ENCODE results near the gene ADPGK.
"Not testable (repeated sequence)": the region's sequence is repeated elsewhere in the genome, so short reads cannot be mapped to it uniquely, and the experiment has no call there.

The ADPGK gene

DNA sequence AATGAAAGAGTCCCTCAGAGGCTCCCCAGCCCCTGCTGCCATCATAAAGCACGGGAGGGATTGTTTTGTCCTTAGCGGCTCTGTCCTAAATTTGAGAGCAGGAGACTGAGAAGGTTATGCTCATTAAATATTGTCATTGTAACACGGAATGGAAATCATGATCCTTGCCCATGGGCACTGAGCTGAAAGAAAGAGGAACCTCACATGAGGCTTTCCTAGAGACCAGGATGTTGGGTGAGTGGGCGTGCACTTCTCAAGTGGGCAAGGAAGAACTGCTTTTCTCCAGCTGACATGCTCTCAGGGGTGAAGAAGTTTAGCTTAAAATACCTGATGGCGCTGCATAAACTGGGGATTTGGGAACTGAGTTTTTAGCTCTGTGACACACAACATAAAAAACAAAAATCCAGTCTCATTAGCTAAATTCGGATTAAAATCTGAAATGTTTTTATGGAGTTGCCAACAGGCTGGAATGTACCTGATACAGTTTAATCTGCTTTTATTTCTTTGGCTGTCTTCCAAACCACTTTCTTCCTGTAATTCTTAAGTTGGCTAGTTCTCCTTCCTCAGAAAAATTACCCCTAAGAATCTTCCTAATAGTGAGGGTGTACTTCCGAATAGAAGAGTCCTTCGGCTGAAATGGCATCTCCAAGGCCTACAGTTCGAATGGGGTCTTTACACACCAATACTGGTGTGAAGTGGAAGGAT, 31.7 kb downstream of the ADPGK start:
- no peak for DNase-seq (ENCODE audit: low read depth, low spot score)

DNA sequence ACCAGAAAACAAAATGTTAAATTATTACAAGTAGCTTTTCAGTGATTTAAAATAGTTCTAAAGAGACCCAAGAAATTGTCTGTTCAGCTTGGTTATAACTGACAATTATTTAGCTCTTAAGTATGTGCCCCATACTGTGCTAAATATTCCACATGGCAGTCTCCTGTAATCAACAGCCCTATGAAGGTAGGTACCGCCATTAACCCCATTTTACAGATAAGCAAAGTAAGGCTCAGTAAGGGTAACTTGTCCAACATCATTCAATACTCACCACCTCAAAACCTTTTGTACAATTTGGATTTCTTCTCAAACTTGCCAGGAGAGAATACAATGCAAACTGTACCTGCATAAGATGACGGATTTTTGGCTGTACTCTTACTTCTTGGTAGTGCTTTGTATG, 33.9 kb downstream of the ADPGK start:
- DNase-seq (ENCODE audit: low read depth, low spot score), result no peak

DNA sequence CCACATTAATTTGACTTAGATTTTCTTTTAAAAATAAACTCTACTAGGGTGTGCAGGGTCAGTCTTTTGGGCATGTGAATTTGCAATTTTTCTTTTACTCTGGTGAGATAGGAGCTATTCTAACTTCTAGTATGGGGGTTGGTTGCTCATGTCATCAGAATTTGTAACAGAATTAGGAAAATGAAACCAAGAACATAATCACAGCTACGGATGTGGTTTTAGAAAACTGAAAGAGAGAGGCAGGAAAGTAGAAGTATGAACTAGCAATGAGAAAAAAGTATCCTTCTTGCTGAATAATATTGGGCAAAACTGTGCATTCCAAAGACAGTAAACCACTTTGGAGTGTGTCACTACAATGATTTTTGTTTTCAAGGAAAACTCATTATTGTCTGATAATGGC, 43.3 kb downstream of the ADPGK start:
- DNase-seq (ENCODE audit: low read depth, low spot score), result no peak

DNA sequence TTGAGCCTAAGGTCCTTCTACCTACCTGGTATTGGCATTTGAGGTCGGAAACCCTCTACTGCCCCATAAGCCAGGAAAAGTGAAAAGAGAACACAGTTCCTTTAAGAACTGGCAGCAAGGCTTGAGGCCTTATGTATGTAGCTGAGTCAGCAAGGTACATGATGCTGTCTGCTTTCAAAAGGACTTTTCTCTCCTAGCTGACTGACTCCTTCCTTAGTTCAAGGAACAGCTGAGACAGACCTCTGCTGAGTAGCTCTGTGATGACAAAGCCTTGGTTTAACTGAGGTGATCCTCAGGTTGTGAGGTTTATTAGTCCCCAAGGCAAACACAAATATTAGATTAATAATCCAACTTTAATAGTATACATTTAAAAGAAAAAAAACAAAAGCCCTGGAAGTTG, 45.8 kb downstream of the ADPGK start:
- DNase-seq (ENCODE audit: low read depth, low spot score), result no peak

DNA sequence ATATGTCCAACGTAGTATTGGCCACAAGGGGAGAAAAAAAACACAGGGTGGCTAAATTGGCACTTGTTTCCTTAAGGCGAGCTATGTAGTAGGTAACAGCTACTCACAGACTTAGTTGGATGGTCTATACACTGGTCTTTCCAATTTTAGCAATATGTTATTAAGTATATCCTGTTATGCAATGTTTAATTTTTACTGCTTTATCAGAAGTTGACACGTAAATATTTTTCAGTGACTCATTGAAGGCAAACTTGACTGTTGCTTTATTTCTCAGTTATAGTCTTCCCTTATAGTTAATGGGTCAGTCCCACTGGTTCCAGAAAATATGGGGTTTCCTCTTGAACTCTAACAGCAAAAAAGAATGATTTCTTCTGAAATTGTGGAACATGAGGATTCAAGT, 46.5 kb downstream of the ADPGK start:
- DNase-seq (ENCODE audit: low read depth, low spot score), result no peak

DNA sequence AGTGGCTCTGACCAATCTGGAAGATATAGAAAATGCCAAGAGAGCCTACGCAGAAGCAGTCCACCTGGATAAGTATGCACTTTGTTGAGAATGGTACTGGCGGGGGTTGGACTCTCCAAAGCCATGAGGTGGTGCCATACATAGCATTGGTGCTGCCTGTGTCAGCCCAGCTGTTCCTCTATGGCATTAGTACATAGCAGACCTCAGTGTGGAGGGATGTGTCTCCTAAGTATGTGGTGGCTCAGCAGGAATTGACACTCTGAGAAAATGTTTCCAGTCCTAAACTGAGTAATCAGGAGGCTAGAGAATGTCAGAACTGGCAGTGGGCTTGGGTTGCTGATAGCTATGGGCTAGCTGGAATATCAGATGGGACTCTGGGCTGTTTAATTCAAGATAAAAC, 48.4 kb downstream of the ADPGK start:
- no peak for DNase-seq (ENCODE audit: low read depth, low spot score)

DNA sequence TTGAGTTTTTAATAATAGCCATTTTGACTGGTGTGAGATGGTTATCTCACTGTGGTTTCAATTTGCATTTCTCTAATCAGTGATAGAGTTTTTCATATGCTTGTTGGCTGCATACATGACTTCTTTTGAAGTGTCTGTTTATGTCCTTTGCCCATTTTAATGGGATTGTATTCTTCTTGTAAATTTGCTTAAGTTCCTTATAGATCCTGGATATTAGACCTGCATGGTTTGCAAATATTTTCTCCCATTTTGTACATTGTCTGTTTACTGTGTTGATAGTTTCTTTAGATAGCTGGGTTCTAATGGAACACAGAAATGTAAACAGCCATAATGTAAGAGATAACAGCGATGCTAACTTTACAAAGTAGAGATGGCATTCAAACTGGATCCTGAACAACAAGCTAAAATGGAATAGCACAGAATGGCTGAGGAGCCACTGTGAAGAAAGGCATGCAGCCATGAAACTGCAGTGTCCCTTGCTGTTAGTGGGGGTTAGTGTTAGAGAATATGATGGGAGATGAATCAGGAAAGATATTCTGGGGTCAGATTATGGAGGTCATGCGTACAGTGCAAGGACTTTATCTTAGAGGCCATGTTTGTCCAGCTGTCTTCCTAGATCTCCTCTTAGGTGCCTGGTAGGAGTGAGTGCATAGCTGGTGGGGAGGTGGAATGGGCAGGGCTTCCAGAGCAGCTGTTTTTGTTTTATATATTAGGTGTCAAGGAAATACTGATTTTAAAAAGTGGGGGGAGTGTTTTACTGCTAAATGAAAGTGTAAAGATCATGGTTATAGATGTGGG, 49.4 kb downstream of the ADPGK start:
- DNase-seq (ENCODE audit: low read depth, low spot score), result no peak

DNA sequence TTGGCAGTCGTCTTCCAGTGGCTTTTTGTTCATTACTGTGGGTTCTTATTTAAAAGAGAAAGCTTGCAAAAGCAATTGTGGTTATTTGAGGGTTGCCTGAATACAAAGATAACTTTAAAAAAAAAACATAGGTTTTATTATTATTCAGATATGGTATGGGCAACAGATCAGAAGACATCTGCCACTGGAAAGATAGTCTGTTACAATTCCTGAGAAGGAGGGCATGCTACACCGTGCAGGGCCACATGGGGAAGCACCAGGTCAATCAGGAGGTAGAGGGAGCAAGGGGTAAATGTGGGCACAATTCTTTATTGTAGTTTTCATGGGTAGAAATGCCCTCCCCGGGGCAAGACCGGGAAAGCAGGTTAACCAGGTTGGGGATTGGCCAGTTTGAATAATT, 51.0 kb downstream of the ADPGK start:
- DNase-seq (ENCODE audit: low read depth, low spot score), result no peak

DNA sequence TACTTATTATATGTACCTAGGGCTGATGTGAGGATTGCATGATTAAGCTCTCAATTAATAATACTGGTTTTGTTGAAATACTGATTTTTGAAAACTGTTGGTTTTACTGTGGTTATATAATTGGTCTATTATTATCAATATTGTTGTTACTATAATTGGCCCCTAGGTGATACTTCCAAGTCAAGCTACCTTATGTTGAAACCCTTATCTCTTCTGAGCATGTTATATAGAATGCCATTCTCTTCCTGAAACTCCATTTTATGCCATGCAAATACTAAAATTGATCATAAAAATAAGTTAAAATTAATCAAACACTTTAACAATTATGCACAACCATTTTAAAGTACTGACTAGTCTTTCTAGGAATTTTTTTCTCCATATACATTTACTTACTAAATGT, 51.5 kb downstream of the ADPGK start:
- DNase-seq (ENCODE audit: low read depth, low spot score), result no peak

DNA sequence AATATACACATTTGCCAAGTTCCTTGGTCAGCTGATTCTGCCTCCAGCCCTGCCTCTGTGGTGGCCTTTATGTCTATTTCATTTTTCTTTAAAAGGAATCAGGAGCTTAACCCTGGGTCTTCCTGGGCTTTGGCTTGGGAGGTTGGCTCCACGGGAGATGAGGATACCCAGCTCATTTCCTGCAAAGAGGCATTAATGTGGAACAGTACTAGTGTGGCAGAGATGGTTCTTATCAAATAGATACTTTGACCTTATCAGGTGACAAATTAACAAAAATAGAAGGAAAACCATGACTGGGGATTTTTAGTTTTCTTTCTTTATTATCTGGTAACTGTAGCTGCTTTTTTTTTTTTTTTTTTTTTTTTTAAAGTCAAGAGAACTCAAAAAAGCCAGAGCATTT, 54.7 kb downstream of the ADPGK start:
- no peak for DNase-seq (ENCODE audit: low read depth, low spot score)

DNA sequence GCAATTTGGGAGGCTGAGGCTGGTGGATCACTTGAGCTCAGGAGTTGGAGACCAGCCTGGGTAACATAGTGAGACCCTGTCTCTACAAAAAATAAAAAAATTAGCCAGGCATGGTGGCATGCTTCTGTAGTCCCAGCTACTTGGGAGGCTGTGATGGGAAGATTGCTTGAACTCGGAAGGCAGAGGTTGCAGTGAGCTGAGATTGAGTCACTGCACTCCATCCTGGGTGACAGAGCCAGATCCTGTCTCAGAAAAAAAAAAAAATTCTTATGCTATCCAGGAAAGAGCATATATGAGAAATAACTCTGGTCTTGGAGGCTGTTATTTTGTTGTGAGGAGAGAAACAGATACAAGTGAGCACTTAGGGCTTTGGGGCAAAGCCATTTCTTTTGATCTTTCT, 55.3 kb downstream of the ADPGK start:
- DNase-seq (ENCODE audit: low read depth, low spot score), result not testable (repeated sequence)

DNA sequence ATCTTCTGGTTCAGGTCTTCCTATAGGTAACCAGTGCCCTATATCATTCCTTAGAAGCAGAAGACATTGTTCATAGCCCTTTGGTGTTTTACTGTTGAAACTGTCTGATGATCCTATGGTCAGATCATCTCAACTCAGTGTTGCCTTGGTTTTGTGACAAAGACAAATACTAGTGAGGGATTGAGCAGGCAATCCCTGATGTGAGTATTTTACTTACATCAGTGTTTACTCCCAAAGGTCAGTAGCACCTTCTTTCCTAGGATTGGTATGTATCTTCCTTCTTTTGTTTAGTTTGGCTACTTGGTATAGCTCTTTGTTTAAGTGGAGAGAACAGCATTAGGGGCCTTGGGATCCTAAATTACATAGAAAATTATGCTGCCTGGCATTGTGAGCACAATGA, 56.4 kb downstream of the ADPGK start:
- no peak for DNase-seq (ENCODE audit: low read depth, low spot score)

DNA sequence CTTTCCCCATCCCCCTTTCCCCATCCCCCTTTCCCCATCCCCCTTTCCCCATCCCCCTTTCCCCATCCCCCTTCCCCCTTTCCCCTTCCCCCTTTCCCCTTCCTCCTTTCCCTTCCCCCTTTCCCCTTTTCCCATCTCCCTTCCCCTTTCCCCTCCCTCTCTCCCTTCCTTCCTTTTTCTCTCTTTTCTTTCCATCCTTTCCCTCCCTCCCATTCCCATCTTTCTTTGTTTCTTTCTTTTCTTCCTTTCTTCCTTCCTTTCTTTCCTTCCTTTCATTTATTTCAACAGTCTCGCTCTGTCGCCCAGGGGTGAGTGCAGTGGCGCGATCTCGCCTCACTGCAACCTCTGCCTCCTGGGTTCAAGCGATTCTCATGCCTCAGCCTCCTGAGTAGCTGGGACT, 57.7 kb downstream of the ADPGK start:
- DNase-seq (ENCODE audit: low read depth, low spot score), result not testable (repeated sequence)

DNA sequence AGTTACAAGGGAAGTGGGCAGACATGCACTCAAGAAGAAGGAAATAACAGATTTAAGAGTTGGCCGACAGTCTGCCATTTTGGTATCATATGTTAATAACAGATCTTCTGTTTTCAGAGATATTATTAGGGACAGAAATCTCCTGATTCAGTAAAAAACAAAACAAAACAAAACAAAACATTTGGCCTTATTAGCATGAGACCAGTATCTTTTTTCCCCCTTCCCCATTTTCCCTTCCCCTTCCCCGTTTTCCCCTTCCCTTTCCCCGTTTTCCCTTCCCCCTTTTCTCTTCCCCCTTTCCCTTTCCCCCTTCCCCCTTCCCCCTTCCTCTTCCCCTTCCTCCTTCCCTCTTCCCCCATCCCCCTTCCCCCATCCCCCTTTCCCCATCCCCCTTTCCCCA, 58.1 kb downstream of the ADPGK start:
- DNase-seq (ENCODE audit: low read depth, low spot score), result no peak

DNA sequence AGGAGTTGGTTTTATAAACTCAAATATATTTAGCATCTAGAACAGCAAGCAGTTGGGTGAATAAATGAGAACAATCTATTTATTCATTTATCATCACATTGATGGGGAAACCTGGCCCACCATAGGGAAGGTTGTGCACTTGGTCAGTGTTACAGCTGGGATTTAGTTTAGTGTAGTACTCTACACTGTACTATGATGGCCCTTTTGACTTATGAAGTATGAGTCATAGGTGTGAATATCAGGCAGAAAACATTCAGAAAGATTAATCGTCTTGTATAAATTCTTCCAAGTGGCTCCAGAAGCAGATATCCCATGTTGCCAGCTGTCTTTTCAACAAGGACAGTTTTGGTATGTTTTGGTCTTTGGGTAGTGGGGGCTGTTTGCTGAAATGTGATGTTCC, 59.5 kb downstream of the ADPGK start:
- DNase-seq (ENCODE audit: low read depth, low spot score), result no peak

DNA sequence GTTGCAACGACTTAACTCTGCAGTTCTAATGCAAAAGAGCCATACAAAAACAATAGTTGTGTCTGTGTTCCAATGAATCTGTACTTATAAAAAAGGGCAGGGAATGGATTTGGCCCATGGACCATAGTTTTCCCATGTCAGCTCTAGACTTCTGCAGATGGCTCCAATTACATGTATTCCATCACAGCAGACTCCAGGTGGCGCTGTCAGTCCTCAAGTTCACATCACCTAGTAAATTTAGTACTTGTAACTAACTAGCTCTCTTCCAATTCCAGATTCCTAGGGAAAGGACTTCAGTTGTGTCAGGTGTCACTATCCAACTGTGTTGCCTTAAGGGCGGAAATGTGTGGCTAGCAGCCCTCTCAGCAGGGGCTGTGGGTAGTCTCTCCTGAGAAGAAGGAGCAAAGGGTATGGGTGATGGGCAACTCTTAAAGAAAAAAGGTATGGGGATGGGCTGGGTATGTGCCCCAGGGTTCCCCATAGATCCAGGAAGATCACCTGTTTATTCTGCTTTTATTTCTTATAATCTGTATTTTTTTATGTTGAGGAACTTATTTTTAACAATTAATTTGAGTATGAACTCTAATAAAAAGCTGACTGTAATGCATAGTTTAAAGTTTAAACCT, 61.4 kb downstream of the ADPGK start:
- DNase-seq (ENCODE audit: low read depth, low spot score), result peak; percentile 17

DNA sequence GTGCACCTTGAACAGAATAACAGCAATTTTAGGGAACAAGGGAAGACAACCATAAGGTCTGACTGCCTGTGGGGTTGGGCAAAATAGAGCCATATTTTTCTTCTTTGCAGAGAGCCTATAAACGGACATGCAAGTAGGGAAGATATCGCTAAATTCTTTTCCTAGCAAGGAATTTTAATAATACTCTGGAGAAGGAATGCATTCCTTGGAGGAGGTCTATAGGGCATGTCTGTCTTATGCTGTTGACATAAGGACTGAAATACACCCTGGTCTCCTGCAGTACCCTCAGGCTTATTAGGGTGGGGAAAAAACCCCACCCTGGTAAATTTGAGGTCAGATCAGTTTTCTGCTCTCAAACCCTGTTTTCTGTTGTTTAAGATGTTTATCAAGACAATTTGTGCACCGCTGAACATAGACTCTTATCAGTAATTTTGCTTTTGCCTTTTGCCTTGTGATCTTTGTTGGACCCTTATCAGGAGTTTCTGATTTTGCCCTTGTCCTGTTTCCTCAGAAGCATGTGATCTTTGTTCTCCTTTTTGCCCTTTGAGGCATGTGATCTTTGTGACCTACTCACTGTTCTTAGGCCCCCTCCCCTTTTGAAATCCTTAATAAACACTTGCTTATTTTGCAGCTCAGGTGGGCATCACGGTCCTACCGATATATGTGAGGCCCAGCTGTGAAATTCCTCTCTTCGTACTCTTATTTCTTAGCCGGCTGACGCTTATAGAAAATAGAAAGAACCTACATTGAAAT, 74.8 kb downstream of the ADPGK start:
- not testable (repeated sequence) for DNase-seq (ENCODE audit: low read depth, low spot score)

DNA sequence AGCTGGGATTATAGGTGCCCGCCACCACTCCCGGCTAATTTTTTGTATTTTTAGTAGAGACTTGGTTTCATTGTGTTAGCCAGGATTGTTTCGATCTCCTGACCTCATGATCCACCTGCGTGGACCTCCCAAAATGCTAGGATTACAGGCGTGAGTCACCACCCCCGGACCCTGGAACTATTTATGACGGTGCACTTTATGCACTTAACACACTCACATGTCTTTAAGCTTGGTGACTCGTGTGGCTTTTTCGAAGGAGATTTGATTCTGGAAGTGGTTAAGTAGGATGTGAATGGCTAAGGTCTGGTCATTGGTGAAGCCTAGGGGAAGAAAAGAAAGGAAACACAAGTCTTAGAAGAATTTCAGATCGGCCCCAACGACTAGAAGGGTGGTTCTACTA, 77.3 kb downstream of the ADPGK start:
- DNase-seq (ENCODE audit: low read depth, low spot score), result no peak

Data from activated naive CD8-positive, alpha-beta T cell treated with anti-CD3 and anti-CD28 coated beads, Interleukin-2, amount 50 U/mL, for 16 hours (primary cell).